NCI-H526 (cell line): ENCODE measurements around the gene PWP1.

ENCODE experiments used
- DNase-seq, 2 experiments: peaks; one replicate each; lab custom pipeline; 2025; lab: John Stamatoyannopoulos, UW

Gene PWP1

GRCh38 chr12:107735763-107736162, 50.2 kb downstream of the PWP1 start:
- no peak for DNase-seq

GRCh38 chr12:107736914-107737313, 51.3 kb downstream of the PWP1 start:
- DNase-seq, result no peak

- DNase-seq, result no peak
Measured at GRCh38 chr12:107748472-107748871, 62.9 kb downstream of the PWP1 start.

- DNase-seq, result no peak
Measured at GRCh38 chr12:107749083-107749482, 63.5 kb downstream of the PWP1 start.

GRCh38 chr12:107759410-107759809, 73.8 kb downstream of the PWP1 start:
- peak in 1 of 2 experiments; percentile 17 for DNase-seq

- peak; percentile 6 to 23 for DNase-seq
Measured at GRCh38 chr12:107760207-107760808, 74.7 kb downstream of the PWP1 start.

GRCh38 chr12:107760809-107761501, 75.4 kb downstream of the PWP1 start, which contains the start of gene PRDM4:
Gene PRDM4 (minus strand): TSS chr12:107761137. CDS start chr12:107760515, 622 bp downstream.
- DNase-seq, result peak; percentile 81 to 97

GRCh38 chr12:107761502-107761904, 75.9 kb downstream of the PWP1 start:
- peak in 1 of 2 experiments; percentile 41 for DNase-seq
